Activated naive CD8-positive, alpha-beta T cell treated with anti-CD3 and anti-CD28 coated beads, Interleukin-2, amount 10 ng/mL, durations not matched to agents 7 days and 5 days (primary cell): ENCODE data around the gene UPF1. TPM values are rescaled to one million over a fixed set of nuclear protein-coding genes. Genes with fewer than 3 reads are reported as not detected.
A peak's percentile ranks its signal among the peaks of the same experiment; 100 is the strongest.

Experiments
- ATAC-seq: fragments of 150-1000 bp; cut with Tn5 transposase; one replicate; pipeline ENCODE4 v1.10.0; 2021; ENCODE audit warnings: low read depth, moderate library complexity
- POLR2A ChIA-PET: fragments of 350-600 bp; sonication (Branson Sonifier 250); formaldehyde crosslinking; loops from one replicate; lab custom pipeline; 2021; ENCODE audit warnings: antibody characterized with exemption; lab: Charles Lee
- DNase-seq: peaks from one replicate; pipeline ENCODE4 v3.0.0; 2021
- H3K27ac Mint-ChIP-seq: one replicate; pipeline ENCODE4 v1.8.0; 2022; ENCODE audit warnings: mild to moderate bottlenecking, mixed read lengths
- H3K27me3 Mint-ChIP-seq: one replicate; pipeline ENCODE4 v1.8.0; 2022; ENCODE audit warnings: mild to moderate bottlenecking, moderate library complexity, mixed read lengths
- H3K36me3 Mint-ChIP-seq: one replicate; pipeline ENCODE4 v1.8.0; 2021; ENCODE audit warnings: mild to moderate bottlenecking, mixed read lengths
- H3K4me1 Mint-ChIP-seq: one replicate; pipeline ENCODE4 v1.8.0; 2021; ENCODE audit warnings: mixed read lengths
- H3K4me3 Mint-ChIP-seq: one replicate; pipeline ENCODE4 v1.8.0; 2022; ENCODE audit warnings: mild to moderate bottlenecking, moderate library complexity, mixed read lengths
- H3K9me3 Mint-ChIP-seq: one replicate; pipeline ENCODE4 v1.8.0; 2021; ENCODE audit warnings: mixed read lengths
- total RNA-seq, 2 experiments: library from RNA; stranded (reverse); gene quantifications; one replicate each; pipeline ENCODE4 v1.2.3, GENCODE V29; 2021

The UPF1 gene
- total RNA-seq, 2 experiments from 2014 or later = 90.4 to 93.2 TPM

GRCh38 chr19:18860302-18860700 is 28.5 kb downstream of the UPF1 start:
- Mint-ChIP-seq H3K27ac (no peak overlapping the region), H3K9me3 (no peaks in the 10 kb centered on the region), H3K27me3 (no peaks in the 10 kb centered on the region), H3K4me1 (no peaks in the 10 kb centered on the region), H3K4me3 (no peak overlapping the region), H3K36me3 (peaks cover 18% of the 10 kb centered on the region)
- no peak for ATAC-seq
- POLR2A ChIA-PET = interaction anchor here (0.6 kb wide), 1 partner anchor 158 kb away, joined by 3 read pairs; no protein-coding TSS in a partner anchor
- DNase-seq = no peak

GRCh38 chr19:18860725-18861124 is 29.0 kb downstream of the UPF1 start:
- Mint-ChIP-seq H3K27me3 (no peaks in the 10 kb centered on the region), H3K9me3 (no peaks in the 10 kb centered on the region), H3K27ac (no peak overlapping the region), H3K4me3 (no peak overlapping the region), H3K36me3 (peaks cover 15% of the 10 kb centered on the region), H3K4me1 (no peaks in the 10 kb centered on the region)
- ATAC-seq = no peak
- POLR2A ChIA-PET = interaction anchor here (0.6 kb wide), 1 partner anchor 158 kb away, joined by 3 read pairs; no protein-coding TSS in a partner anchor
- DNase-seq = no peak

GRCh38 chr19:18861235-18861634 is 29.5 kb downstream of the UPF1 start:
- H3K4me3 Mint-ChIP-seq = no peak overlapping the region
- H3K27me3 Mint-ChIP-seq = no peaks in the 10 kb centered on the region
- peaks cover 17% of the 10 kb centered on the region for H3K36me3 Mint-ChIP-seq
- DNase-seq (no peak), ATAC-seq (no peak)
- no peak overlapping the region for H3K27ac Mint-ChIP-seq
- H3K4me1 Mint-ChIP-seq = no peaks in the 10 kb centered on the region
- no peaks in the 10 kb centered on the region for H3K9me3 Mint-ChIP-seq
- POLR2A ChIA-PET = no interaction called here

- Mint-ChIP-seq H3K27ac (no peak overlapping the region), H3K4me3 (no peak overlapping the region), H3K4me1 (no peaks in the 10 kb centered on the region), H3K27me3 (no peaks in the 10 kb centered on the region), H3K36me3 (peaks cover 19% of the 10 kb centered on the region), H3K9me3 (no peaks in the 10 kb centered on the region)
- POLR2A ChIA-PET = no interaction called here
- no peak for DNase-seq
- no peak for ATAC-seq
Measured at GRCh38 chr19:18861917-18862316, 30.2 kb downstream of the UPF1 start.

- no peak overlapping the region for H3K4me3 Mint-ChIP-seq
- ATAC-seq (no peak), DNase-seq (no peak)
- no peaks in the 10 kb centered on the region for H3K9me3 Mint-ChIP-seq
- POLR2A ChIA-PET = no interaction called here
- H3K36me3 Mint-ChIP-seq = peaks cover 22% of the 10 kb centered on the region
- H3K27me3 Mint-ChIP-seq = no peaks in the 10 kb centered on the region
- no peaks in the 10 kb centered on the region for H3K4me1 Mint-ChIP-seq
- no peak overlapping the region for H3K27ac Mint-ChIP-seq
Measured at GRCh38 chr19:18862976-18863842, 31.4 kb downstream of the UPF1 start.

- no peaks in the 10 kb centered on the region for H3K27me3 Mint-ChIP-seq
- DNase-seq = no peak
- no peaks in the 10 kb centered on the region for H3K4me1 Mint-ChIP-seq
- no peak overlapping the region for H3K4me3 Mint-ChIP-seq
- POLR2A ChIA-PET = no interaction called here
- H3K27ac Mint-ChIP-seq = no peak overlapping the region
- ATAC-seq = no peak
- H3K9me3 Mint-ChIP-seq = no peaks in the 10 kb centered on the region
- peaks cover 22% of the 10 kb centered on the region for H3K36me3 Mint-ChIP-seq
Measured at GRCh38 chr19:18863843-18864362, 32.1 kb downstream of the UPF1 start.

- Mint-ChIP-seq H3K27me3 (no peaks in the 10 kb centered on the region), H3K27ac (no peak overlapping the region), H3K9me3 (no peaks in the 10 kb centered on the region), H3K4me3 (no peak overlapping the region), H3K36me3 (peaks cover 22% of the 10 kb centered on the region), H3K4me1 (no peaks in the 10 kb centered on the region)
- ATAC-seq (no peak), DNase-seq (no peak)
- POLR2A ChIA-PET = no interaction called here
Measured at GRCh38 chr19:18865106-18865972, 33.6 kb downstream of the UPF1 start.

- POLR2A ChIA-PET = no interaction called here
- Mint-ChIP-seq H3K9me3 (no peaks in the 10 kb centered on the region), H3K4me1 (peaks cover 3% of the 10 kb centered on the region), H3K36me3 (peaks cover 19% of the 10 kb centered on the region), H3K4me3 (no peak overlapping the region), H3K27me3 (peaks cover 3% of the 10 kb centered on the region), H3K27ac (no peak overlapping the region)
- peak; percentile 78 for DNase-seq
- ATAC-seq = peak; percentile 69
Measured at GRCh38 chr19:18865973-18866799, 34.4 kb downstream of the UPF1 start.

GRCh38 chr19:18866800-18867123 is 35.0 kb downstream of the UPF1 start:
- H3K27ac Mint-ChIP-seq = no peak overlapping the region

GRCh38 chr19:18867199-18867598 is 35.4 kb downstream of the UPF1 start:
- ATAC-seq (no peak), DNase-seq (no peak)
- Mint-ChIP-seq H3K9me3 (no peaks in the 10 kb centered on the region), H3K4me3 (no peak overlapping the region), H3K27ac (no peak overlapping the region), H3K4me1 (peaks cover 3% of the 10 kb centered on the region), H3K27me3 (peaks cover 3% of the 10 kb centered on the region), H3K36me3 (peaks cover 19% of the 10 kb centered on the region)
- POLR2A ChIA-PET = no interaction called here

More at GRCh38 chr19:18866800-18867123, 35.0 kb downstream of the UPF1 start:
- ATAC-seq = no peak
- Mint-ChIP-seq H3K4me1 (peaks cover 3% of the 10 kb centered on the region), H3K9me3 (no peaks in the 10 kb centered on the region), H3K4me3 (no peak overlapping the region), H3K36me3 (peaks cover 19% of the 10 kb centered on the region), H3K27me3 (peaks cover 3% of the 10 kb centered on the region)
- POLR2A ChIA-PET = no interaction called here
- DNase-seq = no peak

GRCh38 chr19:18867751-18868150 is 36.0 kb downstream of the UPF1 start:
- no peaks in the 10 kb centered on the region for H3K9me3 Mint-ChIP-seq
- H3K4me3 Mint-ChIP-seq = no peak overlapping the region
- H3K27ac Mint-ChIP-seq = no peak overlapping the region
- peaks cover 14% of the 10 kb centered on the region for H3K36me3 Mint-ChIP-seq
- H3K4me1 Mint-ChIP-seq = peaks cover 3% of the 10 kb centered on the region
- H3K27me3 Mint-ChIP-seq = peaks cover 3% of the 10 kb centered on the region
- POLR2A ChIA-PET = no interaction called here
- ATAC-seq (no peak), DNase-seq (no peak)

GRCh38 chr19:18868380-18869022 is 36.7 kb downstream of the UPF1 start:
- peaks cover 14% of the 10 kb centered on the region for H3K36me3 Mint-ChIP-seq
- H3K4me1 Mint-ChIP-seq = peaks cover 3% of the 10 kb centered on the region
- no peak overlapping the region for H3K27ac Mint-ChIP-seq
- peaks cover 3% of the 10 kb centered on the region for H3K27me3 Mint-ChIP-seq
- no peaks in the 10 kb centered on the region for H3K9me3 Mint-ChIP-seq
- H3K4me3 Mint-ChIP-seq = no peak overlapping the region
- POLR2A ChIA-PET = no interaction called here
- ATAC-seq = no peak
- DNase-seq = no peak
